Hepatocyte (in vitro differentiated cells): Measurements from ENCODE around the gene PRKCZ.

ENCODE experiments used
- EZH2phosphoT487 ChIP-seq: fragments of 200-600 bp; sonication (generic); IDR thresholded peaks from one replicate; pipeline ENCODE4 v1.6.1; 2018; ENCODE audit warnings: antibody characterized with exemption, mild to moderate bottlenecking, low read depth, moderate library complexity; ENCODE audit not compliant: unreplicated experiment, severe bottlenecking
- TF ChIP-seq, protein P1 (sequence below): fragments of 200-600 bp; sonication (generic); IDR thresholded peaks from 2 replicates; pipeline ENCODE4 v1.5.1; 2016; ENCODE audit warnings: antibody characterized with exemption, mild to moderate bottlenecking; ENCODE audit not compliant: poor library complexity

GRCh38 chr1:2130156-2130555 lies 79.9 kb downstream of the PRKCZ start:
- TF ChIP-seq, protein P1, sequence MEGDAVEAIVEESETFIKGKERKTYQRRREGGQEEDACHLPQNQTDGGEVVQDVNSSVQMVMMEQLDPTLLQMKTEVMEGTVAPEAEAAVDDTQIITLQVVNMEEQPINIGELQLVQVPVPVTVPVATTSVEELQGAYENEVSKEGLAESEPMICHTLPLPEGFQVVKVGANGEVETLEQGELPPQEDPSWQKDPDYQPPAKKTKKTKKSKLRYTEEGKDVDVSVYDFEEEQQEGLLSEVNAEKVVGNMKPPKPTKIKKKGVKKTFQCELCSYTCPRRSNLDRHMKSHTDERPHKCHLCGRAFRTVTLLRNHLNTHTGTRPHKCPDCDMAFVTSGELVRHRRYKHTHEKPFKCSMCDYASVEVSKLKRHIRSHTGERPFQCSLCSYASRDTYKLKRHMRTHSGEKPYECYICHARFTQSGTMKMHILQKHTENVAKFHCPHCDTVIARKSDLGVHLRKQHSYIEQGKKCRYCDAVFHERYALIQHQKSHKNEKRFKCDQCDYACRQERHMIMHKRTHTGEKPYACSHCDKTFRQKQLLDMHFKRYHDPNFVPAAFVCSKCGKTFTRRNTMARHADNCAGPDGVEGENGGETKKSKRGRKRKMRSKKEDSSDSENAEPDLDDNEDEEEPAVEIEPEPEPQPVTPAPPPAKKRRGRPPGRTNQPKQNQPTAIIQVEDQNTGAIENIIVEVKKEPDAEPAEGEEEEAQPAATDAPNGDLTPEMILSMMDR, result no peak
- no peak for TF ChIP-seq EZH2phosphoT487
